GM12873 (cell line): ENCODE data around the gene SSBP3.

ENCODE experiments used
- CTCF ChIP-seq: IDR thresholded peaks from 2 replicates; pipeline ENCODE4 v1.5.1; 2012; ENCODE audit warnings: low read depth, mild to moderate bottlenecking, moderate library complexity, low read length, control low read depth; ENCODE audit not compliant: insufficient read depth; ENCODE audit errors: missing control alignments

SSBP3 gene

GRCh38 chr1:54347955-54348699, 58.1 kb downstream of the SSBP3 start:
- no peak for TF ChIP-seq CTCF

- TF ChIP-seq CTCF, result no peak
These were observed 58.8 kb downstream of the SSBP3 start for GRCh38 chr1:54347261-54347954.

GRCh38 chr1:54345116-54345515, 61.1 kb downstream of the SSBP3 start:
- no peak for TF ChIP-seq CTCF

- TF ChIP-seq CTCF, result no peak
These were observed 63.2 kb downstream of the SSBP3 start for GRCh38 chr1:54342742-54343687.

GRCh38 chr1:54342288-54342687, 63.9 kb downstream of the SSBP3 start:
- no peak for TF ChIP-seq CTCF

- no peak for TF ChIP-seq CTCF
These were observed 64.4 kb downstream of the SSBP3 start for GRCh38 chr1:54341763-54342162.

- no peak for TF ChIP-seq CTCF
These were observed 65.3 kb downstream of the SSBP3 start for GRCh38 chr1:54340878-54341277.
